IPS-15b (cell line): ENCODE measurements around the gene SLC19A3.

Source experiments
- H3K27me3 ChIP-seq: one replicate; pipeline ENCODE4 v1.6.1; 2013; ENCODE audit warnings: low read length; ENCODE audit not compliant: control insufficient read depth, insufficient read depth
- H3K36me3 ChIP-seq: one replicate; pipeline ENCODE4 v1.6.1; 2013; ENCODE audit warnings: low read length; ENCODE audit not compliant: control insufficient read depth, insufficient read depth
- H3K4me1 ChIP-seq: one replicate; pipeline ENCODE4 v1.6.1; 2013; ENCODE audit warnings: mild to moderate bottlenecking, low read length; ENCODE audit not compliant: control insufficient read depth, insufficient read depth
- H3K4me3 ChIP-seq: one replicate; pipeline ENCODE4 v1.5.1; 2013; ENCODE audit warnings: low read depth, low read length
- H3K9ac ChIP-seq: one replicate; pipeline ENCODE4 v1.6.1; 2013; ENCODE audit warnings: low read depth, mild to moderate bottlenecking, low read length
- H3K9me3 ChIP-seq: one replicate; pipeline ENCODE4 v1.6.1; 2013; ENCODE audit warnings: mild to moderate bottlenecking, low read length; ENCODE audit not compliant: control insufficient read depth, insufficient read depth

The SLC19A3 gene

DNA sequence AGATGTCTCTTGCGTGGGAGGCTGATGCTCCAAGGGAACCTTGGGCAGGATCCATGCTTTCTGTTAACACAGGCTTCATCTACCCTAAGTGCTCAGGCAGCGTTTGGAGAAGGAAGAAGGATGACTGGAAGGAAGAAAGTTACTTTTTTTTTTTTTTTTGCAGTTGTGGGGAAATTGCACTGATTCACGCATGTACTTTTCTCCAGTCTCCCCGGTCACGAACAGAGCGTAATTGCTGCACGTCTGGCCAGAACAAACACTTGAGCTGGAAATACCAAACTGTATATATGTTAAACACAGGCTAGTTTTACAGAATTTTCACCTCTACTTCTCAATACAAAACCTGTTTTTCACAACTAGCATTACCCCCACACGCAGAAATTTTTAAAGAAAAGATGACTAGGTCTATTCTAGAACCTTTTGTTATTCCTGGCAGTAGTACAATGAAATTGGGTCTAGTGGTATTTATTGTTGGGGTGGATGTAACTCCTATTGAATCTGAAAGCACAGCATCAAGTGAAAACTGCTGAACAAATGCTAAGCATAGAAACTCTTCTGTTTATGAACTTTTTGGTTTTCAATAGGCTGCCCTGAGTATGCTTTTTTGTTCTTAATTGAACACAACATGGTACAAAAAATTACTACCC, 60.5 kb downstream of the SLC19A3 start:
- Histone ChIP-seq H3K27me3 (no peaks in the 10 kb centered on the region), H3K9me3 (no peaks in the 10 kb centered on the region), H3K9ac (no peak overlapping the region), H3K36me3 (no peaks in the 10 kb centered on the region), H3K4me3 (no peak overlapping the region), H3K4me1 (peaks cover 12% of the 10 kb centered on the region)

DNA sequence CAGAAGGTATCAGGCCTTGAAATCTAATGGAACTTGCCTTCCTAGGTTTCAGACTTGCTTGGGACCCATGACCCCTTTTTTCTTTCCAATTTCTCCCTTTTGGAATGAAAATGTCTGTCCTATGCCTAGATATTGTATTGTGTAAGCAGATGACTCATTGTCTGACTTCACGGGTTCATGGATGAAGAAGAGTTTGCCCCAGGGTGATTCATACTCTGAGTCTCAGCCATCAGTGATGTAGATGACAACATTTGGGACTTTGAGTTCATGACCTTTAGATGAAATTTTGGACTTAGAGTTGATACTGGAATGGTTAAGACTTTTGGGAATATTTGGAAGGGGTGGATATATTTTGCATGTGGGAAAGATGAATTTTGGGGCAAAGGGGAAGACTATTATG, 62.4 kb downstream of the SLC19A3 start:
- H3K9ac ChIP-seq: no peak overlapping the region
- H3K4me3 ChIP-seq: no peak overlapping the region
- no peaks in the 10 kb centered on the region for H3K9me3 ChIP-seq
- no peaks in the 10 kb centered on the region for H3K4me1 ChIP-seq
- no peaks in the 10 kb centered on the region for H3K36me3 ChIP-seq
- H3K27me3 ChIP-seq: no peaks in the 10 kb centered on the region

DNA sequence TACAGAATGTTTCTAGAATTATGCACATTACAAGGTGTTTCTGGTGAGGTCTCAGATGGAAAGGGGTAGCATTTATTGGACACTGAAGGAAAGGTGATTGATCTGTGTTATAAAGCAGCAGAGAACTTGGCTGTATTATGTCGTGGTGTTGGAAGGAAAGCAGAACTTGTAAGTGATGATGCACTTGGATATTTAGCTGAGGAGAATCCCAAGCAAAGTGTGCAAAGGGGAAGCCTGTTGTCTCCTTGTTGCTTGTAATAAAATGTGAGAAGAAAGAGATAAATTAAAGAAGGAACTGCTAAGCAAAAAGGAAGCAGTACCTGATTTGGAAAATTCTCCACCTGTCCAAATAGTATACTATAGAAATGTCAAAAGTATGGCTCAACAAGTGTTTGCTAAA, 63.4 kb downstream of the SLC19A3 start:
- no peaks in the 10 kb centered on the region for H3K4me1 ChIP-seq
- no peak overlapping the region for H3K9ac ChIP-seq
- H3K36me3 ChIP-seq: no peaks in the 10 kb centered on the region
- no peaks in the 10 kb centered on the region for H3K27me3 ChIP-seq
- no peak overlapping the region for H3K4me3 ChIP-seq
- no peaks in the 10 kb centered on the region for H3K9me3 ChIP-seq

DNA sequence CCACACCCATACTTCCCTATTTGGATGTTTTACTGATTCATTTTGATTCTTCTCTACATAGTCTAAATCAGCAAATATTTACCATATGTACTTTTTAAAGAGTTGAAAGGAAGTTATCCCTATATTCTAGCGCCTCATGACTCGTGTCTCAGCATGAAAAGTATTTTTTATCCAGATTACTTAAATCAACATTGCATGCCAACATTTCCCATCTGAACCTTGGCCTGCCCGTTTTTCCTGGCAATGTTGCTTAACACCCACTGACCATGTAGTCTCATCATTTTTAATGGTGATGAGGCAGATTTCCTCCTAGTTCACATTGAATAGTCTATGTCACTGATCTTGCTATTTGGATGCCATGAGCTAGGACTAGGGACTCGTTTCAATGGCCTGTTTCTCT, 64.4 kb downstream of the SLC19A3 start:
- H3K36me3 ChIP-seq: no peaks in the 10 kb centered on the region
- no peaks in the 10 kb centered on the region for H3K27me3 ChIP-seq
- H3K4me3 ChIP-seq: no peak overlapping the region
- no peaks in the 10 kb centered on the region for H3K4me1 ChIP-seq
- no peaks in the 10 kb centered on the region for H3K9me3 ChIP-seq
- no peak overlapping the region for H3K9ac ChIP-seq

DNA sequence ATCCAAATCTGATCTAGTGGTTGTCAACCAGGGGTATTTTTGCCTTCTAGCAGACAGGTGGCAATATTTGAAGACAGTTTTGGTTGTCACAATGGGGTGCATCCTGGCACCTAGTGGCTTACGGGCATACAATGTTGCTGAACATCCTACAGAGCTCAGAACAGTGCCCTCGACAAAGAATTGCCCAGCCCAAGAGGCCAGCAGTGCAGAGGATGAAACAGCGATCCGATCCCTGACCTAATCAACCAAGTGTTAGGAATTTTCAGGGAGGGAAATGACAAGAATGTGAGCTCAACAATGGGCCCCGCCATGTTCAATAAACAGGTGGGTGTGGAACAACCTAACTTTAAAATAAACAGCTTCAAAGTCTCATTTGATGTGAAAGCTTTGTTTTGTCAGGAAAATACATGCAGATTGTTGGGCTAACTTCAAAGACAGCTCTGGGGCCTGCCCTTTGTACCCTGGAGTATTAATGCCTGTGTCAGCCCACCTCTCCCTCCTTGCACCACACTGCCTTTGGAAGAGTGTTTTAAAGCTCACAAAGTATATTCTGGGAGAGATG, 73.8 kb downstream of the SLC19A3 start:
- Histone ChIP-seq H3K4me1 (no peaks in the 10 kb centered on the region), H3K9me3 (no peaks in the 10 kb centered on the region), H3K27me3 (no peaks in the 10 kb centered on the region), H3K9ac (no peak overlapping the region), H3K36me3 (no peaks in the 10 kb centered on the region), H3K4me3 (no peak overlapping the region)

DNA sequence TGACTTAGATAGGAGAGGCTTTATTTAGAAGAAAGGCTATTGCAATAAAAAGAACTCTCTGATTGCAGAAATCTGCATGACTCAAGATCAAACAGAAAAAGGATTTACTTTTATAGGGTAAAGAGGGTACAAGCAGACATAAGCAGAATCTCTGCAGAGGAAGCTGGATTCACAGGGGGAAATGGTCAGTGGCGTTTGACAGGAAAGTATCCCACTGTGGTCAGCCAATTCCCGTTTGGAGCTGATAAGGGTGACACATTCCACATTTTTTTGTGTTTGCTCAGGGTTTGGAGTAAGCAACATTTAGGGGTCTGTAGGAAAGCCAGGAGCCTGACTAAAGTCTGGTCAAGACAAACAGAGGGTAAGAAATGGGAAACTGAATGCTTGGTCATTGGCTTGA, 75.2 kb downstream of the SLC19A3 start:
- no peak overlapping the region for H3K4me3 ChIP-seq
- H3K36me3 ChIP-seq: no peaks in the 10 kb centered on the region
- no peaks in the 10 kb centered on the region for H3K9me3 ChIP-seq
- H3K27me3 ChIP-seq: no peaks in the 10 kb centered on the region
- no peaks in the 10 kb centered on the region for H3K4me1 ChIP-seq
- no peak overlapping the region for H3K9ac ChIP-seq

DNA sequence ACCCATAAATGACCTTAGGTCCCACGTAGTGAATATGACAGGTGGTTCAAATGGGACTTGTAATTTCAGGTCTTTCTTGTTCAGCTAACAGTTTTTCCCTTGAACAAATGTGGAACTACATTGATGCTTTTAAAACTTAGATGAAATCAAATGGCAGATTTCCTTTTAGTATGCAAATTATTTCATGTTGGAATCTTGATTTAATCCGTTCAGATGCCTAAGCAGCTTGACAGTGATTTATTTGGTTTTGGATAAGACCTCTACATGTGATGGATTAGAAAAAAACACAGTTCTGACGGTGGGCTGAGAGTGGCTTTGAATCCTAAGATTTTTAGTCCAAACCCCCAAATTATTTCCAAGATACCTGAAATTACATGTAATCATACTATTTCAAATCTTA, 83.6 kb downstream of the SLC19A3 start:
- no peaks in the 10 kb centered on the region for H3K36me3 ChIP-seq
- no peak overlapping the region for H3K4me3 ChIP-seq
- no peaks in the 10 kb centered on the region for H3K9me3 ChIP-seq
- no peak overlapping the region for H3K9ac ChIP-seq
- no peaks in the 10 kb centered on the region for H3K27me3 ChIP-seq
- no peaks in the 10 kb centered on the region for H3K4me1 ChIP-seq
